Nephron (organoid): Measurements from ENCODE around the gene HLA-C.
"Not testable (repeated sequence)": the region's sequence is repeated elsewhere in the genome, so short reads cannot be mapped to it uniquely, and the experiment has no call there.

Source experiments
- H3K27ac Mint-ChIP-seq, 3 experiments: 2 replicates each; pipeline ENCODE4 v1.8.0; 2020; ENCODE audit warnings: mixed read lengths in 3 of 3, mild to moderate bottlenecking in 2 of 3, moderate library complexity in 1 of 3
- H3K27me3 Mint-ChIP-seq: 2 replicates; pipeline ENCODE4 v1.8.0; 2021; ENCODE audit warnings: low read depth, mild to moderate bottlenecking, moderate library complexity, mixed read lengths
- H3K36me3 Mint-ChIP-seq: 2 replicates; pipeline ENCODE4 v1.8.0; 2020; ENCODE audit warnings: low read depth, mixed read lengths
- H3K4me1 Mint-ChIP-seq: 2 replicates; pipeline ENCODE4 v1.8.0; 2020; ENCODE audit warnings: mixed read lengths
- H3K4me3 Mint-ChIP-seq, 3 experiments: 2 replicates each; pipeline ENCODE4 v1.8.0; 2020; ENCODE audit warnings: mild to moderate bottlenecking in 3 of 3, mixed read lengths in 3 of 3, moderate library complexity in 2 of 3
- H3K9me3 Mint-ChIP-seq: 2 replicates; pipeline ENCODE4 v1.8.0; 2020; ENCODE audit warnings: mixed read lengths
- CTCF ChIP-seq, 3 experiments: fragments of 200-600 bp; sonication (generic); IDR thresholded peaks; one replicate each; pipeline ENCODE4 v1.5.0; 2021; ENCODE audit warnings: antibody characterized with exemption in 3 of 3; ENCODE audit not compliant: unreplicated experiment in 3 of 3

The HLA-C gene

DNA sequence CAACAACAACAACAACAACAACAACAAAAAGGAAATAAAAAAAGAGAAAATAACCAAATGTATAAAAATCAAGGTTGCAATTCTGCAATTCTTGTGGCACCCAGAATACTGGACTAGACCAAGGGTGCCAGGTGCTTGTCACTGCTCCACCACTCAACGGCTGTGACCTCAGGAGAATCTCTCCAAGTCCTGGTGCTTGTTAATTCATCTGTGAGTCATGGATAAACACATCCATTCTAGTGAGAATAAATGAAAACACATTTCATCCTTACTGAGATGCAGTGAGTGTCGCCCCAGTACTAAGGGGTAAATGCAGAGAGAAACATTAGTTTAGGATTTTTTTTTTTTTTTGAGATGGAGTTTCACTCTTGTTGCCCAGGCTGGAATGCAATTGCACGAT is 32.0 kb downstream of the HLA-C start:
- H3K27me3 Mint-ChIP-seq = peaks cover 26% of the 10 kb centered on the region
- H3K27ac Mint-ChIP-seq = no peak overlapping the region
- H3K4me1 Mint-ChIP-seq = no peaks in the 10 kb centered on the region
- H3K4me3 Mint-ChIP-seq = no peak overlapping the region
- no peaks in the 10 kb centered on the region for H3K9me3 Mint-ChIP-seq
- TF ChIP-seq CTCF (IDR thresholded peaks at IDR 0.05; ENCODE audit: unreplicated experiment in 3 of 3) = no peak
- no peaks in the 10 kb centered on the region for H3K36me3 Mint-ChIP-seq

DNA sequence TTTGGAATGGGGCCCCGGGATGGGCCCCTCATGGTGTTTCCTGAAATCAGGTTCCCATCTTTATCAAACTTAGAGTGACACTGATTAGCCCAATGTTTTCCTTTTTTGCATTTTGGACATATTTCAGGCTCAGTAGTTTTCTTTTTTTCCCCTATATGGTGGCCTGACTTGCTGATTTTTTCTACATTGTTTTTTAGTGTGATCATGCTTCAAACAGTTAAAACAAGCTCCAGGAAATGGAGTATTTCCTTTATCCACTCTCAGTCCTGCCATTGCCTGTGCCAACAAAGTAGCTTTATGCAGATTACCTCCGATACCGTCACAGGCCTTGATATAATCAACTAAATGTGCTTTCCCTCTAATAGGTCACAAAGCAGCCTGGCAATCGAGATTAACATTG is 37.8 kb downstream of the HLA-C start:
- H3K9me3 Mint-ChIP-seq, H3K27ac Mint-ChIP-seq, H3K4me3 Mint-ChIP-seq, H3K36me3 Mint-ChIP-seq, H3K4me1 Mint-ChIP-seq: not testable (repeated sequence)
- H3K27me3 Mint-ChIP-seq = peaks cover 33% of the 10 kb centered on the region

- Mint-ChIP-seq H3K36me3 (no peaks in the 10 kb centered on the region), H3K9me3 (no peaks in the 10 kb centered on the region), H3K27ac (no peak overlapping the region), H3K4me1 (no peaks in the 10 kb centered on the region), H3K4me3 (no peak overlapping the region), H3K27me3 (peaks cover 20% of the 10 kb centered on the region)
- TF ChIP-seq CTCF (IDR thresholded peaks at IDR 0.05; ENCODE audit: unreplicated experiment in 3 of 3) = no peak
Observed at GRCh38 chr6:31228476-31228875, 43.4 kb downstream of the HLA-C start.

- no peak for TF ChIP-seq CTCF (IDR thresholded peaks at IDR 0.05; ENCODE audit: unreplicated experiment in 3 of 3)
- peaks cover 20% of the 10 kb centered on the region for H3K27me3 Mint-ChIP-seq
- no peak overlapping the region for H3K27ac Mint-ChIP-seq
- no peak overlapping the region for H3K4me3 Mint-ChIP-seq
- no peaks in the 10 kb centered on the region for H3K9me3 Mint-ChIP-seq
- H3K36me3 Mint-ChIP-seq = no peaks in the 10 kb centered on the region
- no peaks in the 10 kb centered on the region for H3K4me1 Mint-ChIP-seq
Observed at GRCh38 chr6:31227143-31227542, 44.7 kb downstream of the HLA-C start.

GRCh38 chr6:31225735-31226134 is 46.2 kb downstream of the HLA-C start:
- peaks cover 14% of the 10 kb centered on the region for H3K27me3 Mint-ChIP-seq
- H3K4me3 Mint-ChIP-seq = no peak overlapping the region
- H3K9me3 Mint-ChIP-seq = no peaks in the 10 kb centered on the region
- no peaks in the 10 kb centered on the region for H3K36me3 Mint-ChIP-seq
- H3K27ac Mint-ChIP-seq = no peak overlapping the region
- TF ChIP-seq CTCF (IDR thresholded peaks at IDR 0.05; ENCODE audit: unreplicated experiment in 3 of 3) = no peak
- no peaks in the 10 kb centered on the region for H3K4me1 Mint-ChIP-seq

- no peak overlapping the region for H3K4me3 Mint-ChIP-seq
- H3K36me3 Mint-ChIP-seq = no peaks in the 10 kb centered on the region
- TF ChIP-seq CTCF (IDR thresholded peaks at IDR 0.05; ENCODE audit: unreplicated experiment in 3 of 3) = no peak
- no peaks in the 10 kb centered on the region for H3K4me1 Mint-ChIP-seq
- H3K27ac Mint-ChIP-seq = no peak overlapping the region
- H3K27me3 Mint-ChIP-seq = no peaks in the 10 kb centered on the region
- no peaks in the 10 kb centered on the region for H3K9me3 Mint-ChIP-seq
Observed at GRCh38 chr6:31222496-31222895, 49.4 kb downstream of the HLA-C start.
